K562 (cell line): ENCODE data around the gene NTSR2. TPM values are rescaled to one million over a fixed set of nuclear protein-coding genes. Genes with fewer than 3 reads are reported as not detected.

ENCODE experiments used
- ATAC-seq: fragments of 200-7000 bp; cut with Tn5 transposase; 3 replicates; pipeline ENCODE4 v1.9.1; 2020; ENCODE audit warnings: moderate library complexity
- BruUV-seq: library from RNA; stranded (reverse); fragments of 400-500 nt; replicated peaks from 2 replicates; lab custom pipeline; 2021; lab: Mats Ljungman, UMichigan
- CTCF ChIA-PET: fragments of 300-600 bp; formaldehyde crosslinking; extraction: SDS; loops from one replicate; lab custom pipeline; 2021; ENCODE audit warnings: low intra/inter-chr PET ratio; lab: Yijun Ruan, JAX
- POLR2A ChIA-PET: fragments of 300-600, 350-650 bp; sonication (Branson Sonifier 250); formaldehyde crosslinking; extraction: SDS; loops from one replicate; lab custom pipeline; 2021; ENCODE audit warnings: antibody characterized with exemption, inconsistent platforms; lab: Yijun Ruan, JAX
- DNase-seq, 4 experiments: peaks; one replicate each; pipeline versions ENCODE4 v3.0.0 to v3.0.0-alpha.2; 2011 to 2018; ENCODE audit warnings: low spot score in 3 of 4, mixed read lengths in 3 of 4; ENCODE audit errors: extremely low read depth in 1 of 4
- FAIRE-seq: peaks from 2 replicates; lab custom pipeline; 2011; peaks lifted over from hg19 to GRCh38; lab: Jason Lieb, UNC
- H2AFZ ChIP-seq: 2 replicates; pipeline ENCODE4 v1.6.0; 2011; ENCODE audit warnings: low read depth, low read length, control low read depth, inconsistent platforms
- H3K27ac ChIP-seq: fragments of 200-600 bp; 3 replicates; pipeline ENCODE4 v1.8.0; 2011; ENCODE audit warnings: low read depth, mild to moderate bottlenecking, control low read depth, inconsistent platforms, low read length, moderate library complexity, mixed read lengths; ENCODE audit errors: extremely low read depth
- H3K27me3 ChIP-seq, 2 experiments: fragments of 300-600 bp in 1 of 2; 2 replicates in 1 of 2; 3 replicates in 1 of 2; pipeline versions ENCODE4 v1.6.0 to v1.8.0; 2011; ENCODE audit warnings: inconsistent platforms in 2 of 2, low read length in 2 of 2, mild to moderate bottlenecking in 1 of 2, mixed read lengths in 1 of 2, moderate library complexity in 1 of 2; ENCODE audit not compliant: control insufficient read depth in 2 of 2, insufficient read depth in 2 of 2
- H3K36me3 ChIP-seq: fragments of 300-600 bp; 3 replicates; pipeline ENCODE4 v1.8.0; 2011; ENCODE audit warnings: mild to moderate bottlenecking, low read length, inconsistent platforms; ENCODE audit not compliant: control insufficient read depth, insufficient read depth
- H3K4me1 ChIP-seq, 2 experiments: fragments of 200-600 bp in 1 of 2; replicated peaks in 1 of 2; 2 replicates in 1 of 2; 3 replicates in 1 of 2; pipeline versions ENCODE4 v1.5.1 to v1.8.0; 2011; ENCODE audit warnings: inconsistent platforms in 2 of 2, low read length in 2 of 2, mild to moderate bottlenecking in 1 of 2, mixed read lengths in 1 of 2, moderate library complexity in 1 of 2; ENCODE audit not compliant: control insufficient read depth in 2 of 2, insufficient read depth in 2 of 2
- H3K4me2 ChIP-seq: 2 replicates; pipeline ENCODE4 v1.6.1; 2011; ENCODE audit warnings: low read length, control low read depth, inconsistent platforms, mixed read lengths; ENCODE audit not compliant: insufficient read depth
- H3K4me3 ChIP-seq: fragments of 200-600 bp; sonication (generic), shearing (Covaris generic); 2 replicates; pipeline ENCODE4 v1.5.1; 2016; ENCODE audit warnings: control low read depth, inconsistent platforms
- H3K79me2 ChIP-seq: fragments of 200-600 bp; 3 replicates; pipeline ENCODE4 v1.8.0; 2011; ENCODE audit warnings: low read length, inconsistent platforms; ENCODE audit not compliant: control insufficient read depth, insufficient read depth
- H3K9ac ChIP-seq, 2 experiments: 2 replicates each; pipeline versions ENCODE4 v1.6.0 to v1.6.1; 2011; ENCODE audit warnings: low read depth in 2 of 2, low read length in 2 of 2, control low read depth in 1 of 2, inconsistent platforms in 1 of 2, mild to moderate bottlenecking in 1 of 2, mixed read lengths in 1 of 2; ENCODE audit not compliant: insufficient read depth in 1 of 2
- H3K9me1 ChIP-seq: one replicate; pipeline ENCODE4 v1.6.0; 2011; ENCODE audit warnings: inconsistent platforms, mild to moderate bottlenecking, low read length, moderate library complexity; ENCODE audit not compliant: control insufficient read depth, insufficient read depth
- H3K9me3 ChIP-seq: replicated peaks from 2 replicates; pipeline ENCODE4 v1.5.1; 2011; ENCODE audit warnings: low read depth, low read length, inconsistent platforms; ENCODE audit not compliant: control insufficient read depth, insufficient read depth
- H4K20me1 ChIP-seq: replicated peaks from 2 replicates; pipeline ENCODE4 v1.6.1; 2011; ENCODE audit warnings: low read length, inconsistent platforms, mixed read lengths; ENCODE audit not compliant: control insufficient read depth, insufficient read depth
- BCL6 ChIP-seq: fragments of 250-450 bp; sonication (Bioruptor Pico); IDR thresholded peaks from 2 replicates; pipeline ENCODE4 v1.4.0; 2020
- FOS ChIP-seq: IDR thresholded peaks from 3 replicates; pipeline ENCODE4 v1.6.1; 2011; ENCODE audit not compliant: insufficient read length; ENCODE audit errors: extremely low read depth
- GTF2A2 ChIP-seq: IDR thresholded peaks from 2 replicates; pipeline ENCODE4 v1.6.1; 2016; ENCODE audit warnings: mild to moderate bottlenecking, missing genetic modification characterization, missing compliant biosample characterization
- JUNB ChIP-seq: fragments of 450-650 bp; formaldehyde crosslinking; conservative IDR thresholded peaks from 2 replicates; pipeline ENCODE4 v1.4.0; 2020; ENCODE audit warnings: mild to moderate bottlenecking
- MEF2A ChIP-seq: IDR thresholded peaks from 2 replicates; pipeline ENCODE4 v1.6.1; 2011; ENCODE audit warnings: low read depth, mild to moderate bottlenecking, low read length, moderate library complexity; ENCODE audit not compliant: control insufficient read depth
- NR2F6 ChIP-seq: fragments of 450-650 bp; formaldehyde crosslinking; IDR thresholded peaks from 2 replicates; pipeline ENCODE4 v1.4.0; 2020; ENCODE audit warnings: mild to moderate bottlenecking
- STAG1 ChIP-seq: sonication (generic); formaldehyde crosslinking; IDR thresholded peaks from 2 replicates; pipeline ENCODE4 v1.5.0; 2020; ENCODE audit warnings: missing genetic modification reagents, borderline replicate concordance
- ZNF184 ChIP-seq: sonication (generic); formaldehyde crosslinking; IDR thresholded peaks from 2 replicates; pipeline ENCODE4 v1.5.0; 2020; ENCODE audit warnings: missing genetic modification reagents
- WGBS: fragments of 100-300 bp; shearing (Covaris generic); methylation state at CpG from one replicate; pipeline ENCODE4 v1.1.6; 2016; ENCODE audit warnings: low coverage, mixed read lengths; ENCODE audit not compliant: insufficient coverage; ENCODE audit errors: missing lambda C conversion rate; 5-methylcytosine and 5-hydroxymethylcytosine counted together
- in situ Hi-C: fragments of 300-500 bp; cut with MboI; formaldehyde crosslinking; loops from 4 replicates; pipeline ENCODE4 v1.15.0; 2018; ENCODE audit warnings: inconsistent platforms, mixed read lengths
- intact Hi-C: fragments of 100-400 bp; cut with micrococcal nuclease; formaldehyde crosslinking; loops from 2 replicates; pipeline ENCODE4 v1.14.2; 2022
- polyA plus RNA-seq, 8 experiments: library from polyadenylated mRNA; depleted of rRNA in 4 of 8; stranded (reverse) in 5 of 8; unstranded in 3 of 8; fragments of >200 nt; fragmentation: Nextera tagmentation in 2 of 8; fragmentation: Illumina TruSeq in 1 of 8; extraction: Ambion mirVana in 2 of 8; extraction: Trizol in 1 of 8; gene quantifications; 2 replicates each; pipeline versions ENCODE4 v1.2.1 to v1.2.3, GENCODE V29; 2011 to 2014; ENCODE audit warnings: inconsistent platforms in 1 of 8, missing spikeins in 1 of 8
- total RNA-seq, 7 experiments: library from RNA; depleted of rRNA in 6 of 7; stranded (reverse); fragments of >200 nt in 6 of 7; fragmentation: Illumina TruSeq in 2 of 7; extraction: Trizol in 2 of 7; gene quantifications; 2 replicates each; pipeline versions ENCODE4 v1.2.1 to v1.2.3, GENCODE V29; 2011 to 2021; ENCODE audit warnings: low replicate concordance in 1 of 7
- TF ChIP-seq, protein P1 (sequence below): fragments of 250-450 bp; sonication (Bioruptor Pico); IDR thresholded peaks from 2 replicates; pipeline ENCODE4 v1.5.0; 2021; ENCODE audit warnings: mild to moderate bottlenecking, moderate library complexity
- TF ChIP-seq, protein P2 (sequence below), 2 experiments: fragments of 450-650 bp in 1 of 2; sonication (generic) in 1 of 2; formaldehyde crosslinking in 1 of 2; IDR thresholded peaks in 1 of 2; conservative IDR thresholded peaks in 1 of 2; 2 replicates each; pipeline versions ENCODE4 v1.6.1 to v1.8.1; 2016 to 2023; ENCODE audit warnings: mild to moderate bottlenecking in 2 of 2, moderate library complexity in 2 of 2, inconsistent platforms in 1 of 2, missing genetic modification reagents in 1 of 2
- TF ChIP-seq, protein P3 (sequence below): fragments of 250-450 bp; sonication (Bioruptor Pico); IDR thresholded peaks from 2 replicates; pipeline ENCODE4 v1.8.0; 2022; ENCODE audit warnings: inconsistent platforms, mild to moderate bottlenecking, moderate library complexity, borderline replicate concordance

Gene NTSR2
- total and polyA plus RNA-seq, 9 of the 15 experiments (the other 6 are each of a cell fraction or from before 2014, with no cell fraction given) = not detected

GRCh38 chr2:11696736-11697102 lies 26.7 kb upstream of the NTSR2 start:
- H3K4me3 ChIP-seq = no peak overlapping the region
- intact Hi-C loops = no loop called here
- peak overlapping the region in 1 of 2 experiments; percentile 43; a peak in 1 of 4 replicates for H3K9ac ChIP-seq
- DNase-seq = no peak
- BruUV-seq = no TSS peak
- ChIA-PET POLR2A (no interaction called here), CTCF (no interaction called here)
- no peak for FAIRE-seq
- H3K27ac ChIP-seq = no peak overlapping the region
- peaks cover 0 to 14% of the 10 kb centered on the region in 2 experiments; a peak in 2 of 5 replicates for H3K4me1 ChIP-seq
- no peaks in the 10 kb centered on the region for H3K36me3 ChIP-seq
- no peaks in the 10 kb centered on the region for H4K20me1 ChIP-seq
- no peaks in the 10 kb centered on the region for H3K9me1 ChIP-seq
- no peaks in the 10 kb centered on the region for H3K9me3 ChIP-seq
- 39% methylated on average over 9 of the region's 9 CpGs for WGBS
- no peaks in the 10 kb centered on the region for H3K79me2 ChIP-seq
- in situ Hi-C loops = no loop called here
- TF ChIP-seq, protein P1, sequence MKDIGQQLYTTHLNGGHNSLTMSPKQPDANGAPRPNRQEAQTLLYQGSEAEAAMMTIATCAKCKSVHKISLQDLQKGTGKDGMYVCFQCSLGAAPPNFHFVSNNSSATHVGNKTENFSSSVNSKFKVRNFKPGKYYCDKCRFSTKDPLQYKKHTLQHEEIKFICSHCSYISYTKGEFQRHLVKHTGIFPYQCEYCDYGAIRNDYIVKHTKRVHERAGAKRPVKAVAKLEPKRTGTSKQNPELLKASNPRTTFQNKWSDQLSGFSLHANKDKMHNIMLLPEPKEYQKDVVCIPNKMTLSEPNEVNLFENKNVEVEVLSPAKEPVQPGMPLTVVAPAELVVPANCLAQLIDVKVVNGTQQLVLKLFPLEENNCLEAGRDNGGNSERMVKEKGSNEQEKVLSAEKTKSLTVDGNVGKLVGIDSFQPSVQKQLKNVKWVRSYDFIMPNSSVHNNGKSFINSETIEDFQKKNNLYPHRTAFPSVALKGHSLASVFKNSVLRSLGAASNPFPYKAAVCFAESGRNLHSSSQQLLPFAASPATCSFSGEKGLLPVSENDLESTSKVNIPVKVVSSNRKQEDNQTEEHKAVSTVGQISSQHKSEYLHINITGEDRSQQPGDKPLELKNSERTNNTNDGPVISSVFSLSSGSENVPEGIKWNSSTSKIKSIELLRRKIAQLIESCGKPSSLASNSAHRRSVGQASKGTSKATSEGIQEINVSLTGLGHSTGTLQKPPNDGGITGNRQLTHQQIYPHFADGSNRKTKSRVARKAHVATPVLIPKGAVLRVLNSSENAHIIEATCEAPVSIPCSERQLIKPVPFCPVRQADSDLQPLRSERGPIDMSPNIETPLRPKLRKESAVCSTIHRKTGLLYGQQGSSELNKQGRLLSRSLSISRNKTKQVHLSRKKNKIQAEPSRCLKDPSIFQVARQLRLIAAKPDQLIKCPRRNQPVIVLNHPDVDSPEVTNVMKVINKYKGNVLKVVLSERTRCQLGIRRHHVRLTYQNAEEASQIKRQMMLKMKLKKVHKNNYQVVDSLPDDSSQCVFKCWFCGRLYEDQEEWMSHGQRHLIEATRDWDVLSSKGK = no peak
- TF ChIP-seq GTF2A2 (tag) = no peak
- TF ChIP-seq NR2F6 (CRISPR knock-in tag) = no peak
- no peak for TF ChIP-seq JUNB (CRISPR knock-in tag)
- TF ChIP-seq FOS = no peak
- TF ChIP-seq ZNF184 (CRISPR knock-in tag) = no peak
- TF ChIP-seq, protein P2, sequence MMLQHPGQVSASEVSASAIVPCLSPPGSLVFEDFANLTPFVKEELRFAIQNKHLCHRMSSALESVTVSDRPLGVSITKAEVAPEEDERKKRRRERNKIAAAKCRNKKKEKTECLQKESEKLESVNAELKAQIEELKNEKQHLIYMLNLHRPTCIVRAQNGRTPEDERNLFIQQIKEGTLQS (IDR thresholded peaks at IDR 0.05) = no peak
- TF ChIP-seq, protein P2 (CRISPR knock-in tag; conservative IDR thresholded peaks at IDR 0.05) = no peak
- TF ChIP-seq, protein P3, sequence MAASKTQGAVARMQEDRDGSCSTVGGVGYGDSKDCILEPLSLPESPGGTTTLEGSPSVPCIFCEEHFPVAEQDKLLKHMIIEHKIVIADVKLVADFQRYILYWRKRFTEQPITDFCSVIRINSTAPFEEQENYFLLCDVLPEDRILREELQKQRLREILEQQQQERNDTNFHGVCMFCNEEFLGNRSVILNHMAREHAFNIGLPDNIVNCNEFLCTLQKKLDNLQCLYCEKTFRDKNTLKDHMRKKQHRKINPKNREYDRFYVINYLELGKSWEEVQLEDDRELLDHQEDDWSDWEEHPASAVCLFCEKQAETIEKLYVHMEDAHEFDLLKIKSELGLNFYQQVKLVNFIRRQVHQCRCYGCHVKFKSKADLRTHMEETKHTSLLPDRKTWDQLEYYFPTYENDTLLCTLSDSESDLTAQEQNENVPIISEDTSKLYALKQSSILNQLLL (CRISPR knock-in tag) = no peak
- TF ChIP-seq BCL6 = no peak
- TF ChIP-seq MEF2A = no peak
- no peak for TF ChIP-seq STAG1 (CRISPR knock-in tag)
- 0 out of 2 replicates have a peak overlapping the region, but pooled peaks have one; percentile 7 for H2AFZ ChIP-seq
- ATAC-seq = no peak
- H3K4me2 ChIP-seq = no peak overlapping the region
- 0 out of 5 replicates have a peak, but pooled peaks cover 0 to 6% of the 10 kb centered on the region in 2 experiments for H3K27me3 ChIP-seq
